Activated CD8-positive, alpha-beta memory T cell treated with anti-CD3 and anti-CD28 coated beads, Interleukin-2, amount 50 U/mL, for 1 hour (primary cell): Measurements from ENCODE around the gene YJU2.
"Not testable (repeated sequence)": the region's sequence is repeated elsewhere in the genome, so short reads cannot be mapped to it uniquely, and the experiment has no call there.

Experiments used
- DNase-seq: peaks from one replicate; pipeline ENCODE4 v3.0.0-alpha.2; 2020; ENCODE audit errors: extremely low read depth

Gene YJU2

DNA sequence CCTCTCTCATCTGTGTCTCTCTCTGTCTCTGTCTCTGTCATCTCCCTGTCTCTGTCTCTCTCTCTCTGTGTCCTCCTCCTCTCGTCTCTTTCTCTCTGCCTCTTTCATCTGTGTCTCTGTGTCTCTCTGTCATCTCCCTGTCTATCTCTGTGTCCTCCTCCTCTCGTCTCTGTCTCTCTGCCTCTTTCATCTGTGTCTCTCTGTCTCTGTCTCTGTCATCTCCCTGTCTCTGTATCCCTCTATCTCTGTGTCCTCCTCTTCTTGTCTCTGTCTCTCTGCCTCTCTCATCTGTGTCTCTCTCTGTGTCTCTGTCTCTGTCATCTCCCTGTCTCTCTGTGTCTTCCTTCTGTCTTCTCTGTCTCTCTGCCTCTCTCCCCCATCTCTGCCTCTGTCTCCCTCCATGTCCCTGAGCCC, 18.1 kb upstream of the YJU2 start:
- DNase-seq, result no peak

DNA sequence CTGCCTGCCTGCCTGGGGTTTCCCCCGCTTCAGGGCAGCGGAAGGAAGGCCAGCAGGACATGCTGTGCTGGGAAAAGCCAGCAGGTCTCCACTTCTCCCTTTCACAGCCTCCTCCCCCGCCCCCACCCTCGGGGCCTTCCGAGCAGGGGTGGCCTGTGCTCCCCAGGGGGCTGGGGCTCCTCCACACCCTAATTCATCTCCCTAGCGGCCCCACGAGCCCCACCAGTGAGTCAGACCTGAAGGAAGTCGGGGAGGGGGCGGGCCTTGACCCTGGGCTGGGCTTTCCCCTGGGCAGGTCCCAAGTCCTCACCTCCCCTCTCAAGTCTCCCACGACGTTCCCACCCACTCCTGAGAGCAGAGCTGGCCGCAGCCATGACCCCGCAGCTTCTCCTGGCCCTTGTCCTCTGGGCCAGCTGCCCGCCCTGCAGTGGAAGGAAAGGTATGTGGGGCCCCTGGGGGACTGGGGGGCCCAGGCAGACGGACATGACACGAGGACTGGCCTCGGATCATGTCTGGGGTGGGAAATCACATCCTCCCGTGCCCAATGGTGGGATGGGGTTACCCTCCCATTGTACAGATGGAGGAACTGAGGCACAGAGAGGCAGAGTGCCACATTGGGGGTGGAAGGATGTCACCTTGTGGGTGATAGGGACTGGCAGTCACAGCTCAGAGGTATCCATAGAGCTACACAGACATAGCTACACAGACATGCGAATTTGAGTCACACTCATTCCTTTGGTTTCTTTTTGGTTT, 17.5 kb upstream of the YJU2 start, which contains the start of gene EBI3:
EBI3 (plus strand) TSS at position 345 of the 753 bp plus-strand sequence; CDS start at position 373, 28 bp downstream.
- no peak for DNase-seq

DNA sequence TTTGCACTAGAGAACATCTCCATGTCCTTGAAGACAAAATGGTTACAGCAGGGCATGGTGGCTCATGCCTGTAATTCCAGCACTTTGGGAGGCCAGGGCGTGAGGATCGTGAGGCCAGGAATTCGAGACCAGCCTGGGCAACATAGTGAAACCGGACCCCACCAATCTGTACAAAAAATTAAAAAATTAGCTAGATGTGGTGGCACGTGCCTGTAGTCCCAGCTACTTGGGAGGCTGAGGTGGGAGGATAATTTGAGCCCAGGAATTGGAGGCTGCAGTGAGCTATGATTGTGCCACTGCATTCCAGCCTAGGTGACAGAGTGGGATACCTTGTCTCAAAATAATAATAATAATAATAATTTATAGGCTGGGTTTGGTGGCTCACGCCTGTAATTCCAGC, 16.6 kb upstream of the YJU2 start:
- DNase-seq, result not testable (repeated sequence)

DNA sequence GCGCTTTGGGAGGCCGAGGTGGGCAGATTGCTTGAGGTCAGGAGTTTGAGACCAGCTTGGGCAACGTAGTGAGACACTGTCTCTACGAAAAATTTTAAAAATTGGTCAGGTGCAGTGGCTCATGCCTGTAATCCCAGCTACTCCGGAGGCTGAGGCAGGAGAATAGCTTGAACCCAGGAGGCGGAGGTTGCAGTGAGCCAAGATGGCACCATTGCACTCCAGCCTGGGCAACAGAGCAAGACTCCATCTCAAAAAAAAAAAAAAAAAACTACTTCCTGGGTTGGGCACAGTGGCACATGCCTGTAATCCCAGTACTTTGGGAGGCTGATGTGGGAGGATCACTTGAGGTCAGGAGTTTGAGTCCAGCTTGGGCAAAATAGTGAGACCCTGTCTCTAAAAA, 15.4 kb upstream of the YJU2 start:
- not testable (repeated sequence) for DNase-seq

DNA sequence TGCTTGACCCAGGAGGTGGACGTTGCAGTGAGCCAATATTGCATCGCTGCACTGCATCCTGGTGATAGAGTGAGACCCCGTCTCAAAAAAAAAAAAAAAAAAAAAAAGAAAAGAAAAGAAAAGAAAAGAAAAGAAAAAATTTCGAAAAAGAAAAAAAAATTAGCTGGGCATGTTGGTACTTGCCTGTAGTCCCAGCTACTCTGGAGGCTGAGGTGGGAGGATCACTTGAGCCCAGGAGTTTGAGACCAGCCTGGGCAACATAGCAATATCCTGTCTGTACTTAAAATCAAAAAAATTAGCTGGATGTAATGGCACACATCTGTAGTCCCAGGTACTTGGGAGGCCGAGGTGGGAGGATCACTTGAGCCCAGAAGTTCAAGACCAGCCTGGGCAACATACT, 14.7 kb upstream of the YJU2 start:
- DNase-seq, result not testable (repeated sequence)

DNA sequence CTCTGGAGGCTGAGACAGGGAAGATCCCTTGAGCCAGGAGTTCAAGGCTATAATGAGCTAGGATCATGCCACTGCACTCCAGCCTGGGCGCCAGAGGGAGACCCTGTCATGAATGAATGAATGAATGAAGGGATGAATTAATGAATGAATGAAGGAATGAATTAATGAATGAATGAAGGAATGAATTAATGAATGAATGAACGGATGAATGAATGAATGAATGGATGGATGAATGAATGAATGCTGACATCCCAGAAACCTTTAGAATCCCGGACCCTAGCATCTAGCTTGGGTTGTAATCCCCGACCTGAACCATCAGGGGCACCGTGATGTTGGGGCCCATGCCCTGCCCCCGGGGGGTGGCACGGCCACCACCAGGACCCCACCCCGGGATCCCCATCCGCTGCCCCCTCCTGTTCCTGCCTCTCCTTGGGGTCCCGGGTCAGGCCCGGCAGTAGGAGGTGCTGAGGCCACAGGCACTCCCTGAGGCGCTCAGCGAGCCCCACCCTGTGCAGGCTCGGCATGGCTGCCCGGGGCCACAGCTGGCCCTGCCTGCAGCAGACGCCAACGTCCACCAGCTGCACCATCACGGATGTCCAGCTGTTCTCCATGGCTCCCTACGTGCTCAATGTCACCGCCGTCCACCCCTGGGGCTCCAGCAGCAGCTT, 14.1 kb upstream of the YJU2 start:
- no peak for DNase-seq

DNA sequence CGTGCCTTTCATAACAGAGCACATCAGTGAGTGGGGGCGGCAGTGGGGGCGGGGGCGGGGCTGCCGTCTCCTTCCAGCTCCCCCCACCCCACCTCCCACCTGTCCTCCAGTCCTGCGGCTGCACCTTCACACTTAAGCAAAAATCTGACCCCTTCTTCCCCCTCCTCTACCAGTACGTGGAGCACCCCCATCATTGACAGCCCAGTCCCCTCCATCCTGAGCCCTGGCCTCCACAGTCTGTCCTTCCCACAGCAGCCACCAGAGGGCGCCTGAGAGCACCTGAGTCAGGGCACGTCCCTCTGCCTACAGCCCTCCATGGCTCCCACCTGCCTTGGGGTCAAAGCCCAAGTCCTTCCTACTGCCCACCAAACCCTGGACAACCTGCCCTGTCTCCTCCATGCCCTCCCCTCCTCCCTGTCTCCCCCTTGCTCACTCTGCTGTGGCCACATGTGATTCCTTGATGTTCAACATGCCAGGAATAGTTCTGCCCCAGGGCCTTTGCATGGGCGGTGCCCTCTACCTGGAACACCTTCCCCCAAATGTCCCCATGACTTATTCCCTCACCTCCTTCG, 13.5 kb upstream of the YJU2 start:
- DNase-seq, result peak; percentile 10

DNA sequence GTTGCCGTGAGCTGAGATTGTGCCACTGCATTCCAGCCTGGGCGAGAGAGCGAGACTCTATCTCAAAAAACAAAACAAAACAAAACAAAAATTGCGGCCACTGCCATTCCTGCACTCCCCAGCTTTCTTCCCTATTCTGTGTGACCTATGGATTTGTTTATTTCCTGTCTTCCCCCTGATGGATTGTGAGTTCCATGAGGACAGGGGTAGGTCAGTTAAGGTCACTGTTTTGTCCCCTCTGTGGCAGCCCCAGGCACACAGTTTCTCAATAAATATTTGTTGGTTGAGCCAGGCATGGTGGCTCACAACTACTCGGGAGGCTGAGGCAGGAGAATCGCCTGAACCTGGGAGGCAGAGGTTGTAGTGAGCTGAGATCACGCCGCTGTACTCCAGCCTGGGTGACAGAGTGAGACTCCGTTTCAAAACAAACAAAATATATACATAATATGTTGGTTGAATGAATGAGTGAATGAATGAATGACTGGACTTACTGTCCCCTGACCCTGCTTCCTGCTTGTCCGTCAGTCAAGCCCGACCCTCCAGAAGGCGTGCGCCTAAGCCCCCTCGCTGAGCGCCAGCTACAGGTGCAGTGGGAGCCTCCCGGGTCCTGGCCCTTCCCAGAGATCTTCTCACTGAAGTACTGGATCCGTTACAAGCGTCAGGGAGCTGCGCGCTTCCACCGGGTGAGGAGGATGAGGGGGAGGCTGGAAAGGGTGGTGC, 12.6 kb upstream of the YJU2 start:
- no peak for DNase-seq

DNA sequence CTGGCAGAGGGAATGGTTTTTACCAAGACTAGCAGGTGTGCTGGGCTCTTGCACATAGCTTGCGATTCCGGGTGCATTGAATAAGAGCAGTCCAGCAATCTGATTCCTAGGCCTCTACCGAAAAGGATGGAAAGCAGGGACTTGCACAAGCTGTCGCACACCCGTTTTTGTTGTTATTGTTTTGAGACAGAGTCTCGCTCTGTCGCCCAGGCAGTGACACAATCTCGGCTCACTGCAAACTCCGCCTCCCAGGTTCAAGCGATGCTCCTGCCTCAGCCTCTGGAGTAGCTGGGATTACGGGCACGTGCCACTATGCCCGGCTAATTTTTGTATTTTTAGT, 12.0 kb upstream of the YJU2 start:
- no peak for DNase-seq

DNA sequence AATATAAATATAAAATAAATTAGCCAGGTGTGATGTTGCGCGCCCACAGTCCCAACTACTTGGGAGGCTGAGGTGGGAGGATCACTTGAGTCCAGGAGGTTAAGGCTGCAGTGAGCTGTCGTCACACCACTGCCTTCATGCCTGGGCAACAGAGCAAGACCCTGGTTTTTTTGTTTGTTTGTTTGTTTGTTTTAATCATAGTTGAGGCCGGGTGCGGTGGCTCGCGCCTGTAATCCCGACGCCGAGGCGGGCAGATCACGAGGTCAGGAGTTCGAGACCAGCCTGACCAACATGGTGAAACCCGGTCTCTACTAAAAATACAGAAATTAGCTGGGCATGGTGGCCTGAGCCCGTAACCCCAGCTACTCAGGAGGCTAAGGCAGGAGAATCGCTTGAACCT, 9.4 kb upstream of the YJU2 start:
- DNase-seq, result not testable (repeated sequence)

DNA sequence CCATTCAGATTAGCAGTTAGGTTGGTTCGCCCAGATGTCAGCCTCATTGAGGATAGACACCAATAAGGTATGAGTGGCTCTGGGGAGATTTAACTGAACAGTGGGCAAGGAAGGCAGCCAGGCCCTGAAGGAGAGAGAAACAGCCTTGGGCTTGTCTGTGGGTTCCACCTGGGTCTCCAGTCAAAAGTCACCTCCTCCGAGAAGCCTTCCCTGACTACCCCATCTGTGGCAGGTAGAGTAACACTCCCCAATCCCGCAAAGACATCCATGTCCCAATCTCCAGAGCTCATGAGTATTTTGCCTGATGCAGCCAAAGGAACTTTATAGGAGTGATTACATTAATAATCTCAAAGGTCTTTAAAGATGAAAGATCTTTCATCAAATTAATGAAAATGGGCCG, 8.0 kb upstream of the YJU2 start:
- DNase-seq, result no peak

DNA sequence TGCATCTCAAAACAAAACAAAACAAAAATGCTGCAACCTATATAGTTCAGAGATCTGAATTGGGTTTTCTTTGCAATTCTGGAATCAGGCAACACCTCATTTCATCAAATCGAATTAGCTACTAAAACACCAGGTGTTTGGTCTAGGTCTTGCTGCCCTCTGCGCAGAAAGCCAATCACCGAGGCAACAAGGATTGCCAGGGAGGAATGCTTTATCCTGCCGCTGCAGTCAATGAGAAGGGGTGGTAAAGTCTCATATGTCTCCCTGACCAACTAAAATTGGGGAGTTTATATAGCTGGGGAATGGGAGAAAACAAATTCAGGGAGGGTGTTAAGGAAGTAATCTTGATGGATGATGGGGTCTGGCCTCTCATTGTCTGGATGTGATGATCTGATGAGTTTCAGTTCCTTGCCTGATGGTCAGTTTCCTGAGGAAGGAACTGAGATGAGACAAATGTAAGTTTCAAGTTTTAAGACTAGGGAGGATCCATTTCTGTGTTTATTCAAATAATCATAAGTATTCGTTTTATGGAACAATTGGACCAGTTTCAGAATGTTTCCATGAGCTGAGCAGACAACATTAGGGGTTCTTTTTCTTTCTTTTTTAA, 5.0 kb upstream of the YJU2 start:
- no peak for DNase-seq

DNA sequence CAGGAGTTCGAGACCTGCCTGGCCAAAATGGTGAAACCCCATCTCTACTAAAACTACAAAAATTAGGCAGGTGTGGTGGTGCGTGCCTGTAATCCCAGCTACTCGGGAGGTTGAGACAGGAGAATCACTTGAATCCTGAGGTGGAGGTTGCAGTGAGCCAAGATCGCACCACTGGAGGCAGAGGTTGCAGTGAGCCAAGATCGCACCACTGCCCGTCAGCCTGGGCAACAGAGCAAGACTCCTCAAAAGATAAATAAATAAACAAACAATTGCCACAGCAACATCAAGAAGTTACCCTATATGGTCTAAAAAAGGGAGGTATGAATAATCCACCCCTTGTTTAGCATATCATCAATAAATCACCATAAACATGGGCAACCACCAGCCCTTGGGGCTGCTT, 942 bp upstream of the YJU2 start:
- DNase-seq, result not testable (repeated sequence)

DNA sequence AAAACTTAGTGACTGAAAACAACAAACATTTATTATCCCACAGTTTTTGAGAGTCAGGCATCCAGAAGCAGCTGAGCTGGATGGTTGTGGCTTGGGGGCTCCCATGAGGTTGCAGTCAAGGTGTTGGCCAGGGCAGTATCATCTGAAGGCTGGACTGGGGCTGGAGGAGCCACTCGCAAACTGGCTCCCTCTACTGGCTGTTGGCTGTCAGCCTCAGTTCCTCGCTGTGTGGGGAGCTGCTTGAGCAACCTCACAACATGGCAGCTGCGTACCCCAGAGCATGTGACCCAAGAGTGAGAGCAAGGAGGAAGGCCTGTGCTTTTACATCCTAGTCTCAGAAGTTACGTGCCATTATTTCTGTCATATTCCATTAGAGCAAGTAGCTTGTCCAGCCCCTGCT, 9.7 kb downstream of the YJU2 start:
- DNase-seq, result no peak

DNA sequence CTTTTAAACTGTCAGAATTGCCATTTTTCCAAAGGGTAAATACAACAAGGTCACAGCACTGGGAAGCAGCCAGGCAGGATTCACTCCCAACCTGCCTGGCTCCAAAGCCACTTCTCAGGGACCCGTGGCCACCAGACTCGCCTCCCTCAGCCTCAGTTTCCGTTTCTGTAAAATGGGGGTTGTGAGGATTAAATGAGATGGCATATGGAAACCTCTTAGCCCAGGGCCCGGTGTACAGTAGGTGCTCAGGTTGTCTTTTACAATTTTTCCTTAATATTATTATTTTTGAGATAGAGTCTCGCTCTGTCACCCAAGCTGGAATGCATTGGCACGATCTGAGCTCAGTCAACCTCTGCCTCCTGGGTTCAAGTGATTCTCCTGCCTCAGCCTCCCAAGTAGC, 10.1 kb downstream of the YJU2 start:
- no peak for DNase-seq

DNA sequence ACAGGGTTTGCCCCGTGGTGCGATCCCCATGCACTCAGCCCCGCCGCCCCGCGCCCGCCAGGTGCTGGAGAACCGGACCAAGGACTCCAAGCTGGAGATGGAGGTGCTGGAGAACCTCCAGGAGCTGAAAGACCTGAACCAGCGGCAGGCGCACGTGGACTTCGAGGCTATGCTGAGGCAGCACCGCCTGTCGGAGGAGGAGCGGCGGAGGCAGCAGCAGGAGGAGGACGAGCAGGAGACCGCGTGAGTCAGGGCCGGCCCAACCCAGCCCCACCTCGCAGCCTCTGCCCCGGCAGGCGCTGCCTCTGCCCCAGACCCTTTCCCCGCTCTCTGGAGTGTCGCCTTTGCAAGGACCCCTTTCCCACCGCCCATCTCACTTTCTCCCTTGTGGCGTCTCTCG, 11.3 kb downstream of the YJU2 start:
- DNase-seq, result no peak

DNA sequence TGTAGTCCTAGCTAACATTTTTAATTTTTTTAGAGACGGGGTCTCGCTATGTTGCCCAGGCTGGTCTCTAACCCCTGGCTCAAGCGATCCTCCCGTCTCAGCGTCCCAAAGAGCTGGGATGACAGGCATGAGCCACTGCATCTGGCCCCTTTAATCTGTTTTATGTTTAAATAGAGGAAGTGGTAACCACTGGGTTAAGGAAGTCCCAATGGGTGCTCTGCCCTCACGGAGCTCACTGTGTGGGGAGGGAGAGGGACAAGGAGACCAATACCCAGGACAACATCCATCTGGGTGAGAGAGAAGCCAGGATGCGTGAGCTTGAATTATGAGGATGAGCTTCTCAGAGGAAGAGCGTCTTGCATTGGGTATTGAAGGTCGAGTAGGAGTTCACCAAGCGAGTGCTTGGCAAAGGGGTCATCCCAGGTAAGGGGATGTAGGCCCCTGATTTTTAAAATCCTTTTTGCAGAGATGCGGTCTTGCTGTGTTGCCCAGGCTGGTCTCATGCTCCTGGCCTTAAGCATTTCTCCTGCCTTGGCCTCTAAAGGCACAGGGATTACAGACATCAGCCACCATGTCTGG, 13.8 kb downstream of the YJU2 start:
- DNase-seq, result no peak

DNA sequence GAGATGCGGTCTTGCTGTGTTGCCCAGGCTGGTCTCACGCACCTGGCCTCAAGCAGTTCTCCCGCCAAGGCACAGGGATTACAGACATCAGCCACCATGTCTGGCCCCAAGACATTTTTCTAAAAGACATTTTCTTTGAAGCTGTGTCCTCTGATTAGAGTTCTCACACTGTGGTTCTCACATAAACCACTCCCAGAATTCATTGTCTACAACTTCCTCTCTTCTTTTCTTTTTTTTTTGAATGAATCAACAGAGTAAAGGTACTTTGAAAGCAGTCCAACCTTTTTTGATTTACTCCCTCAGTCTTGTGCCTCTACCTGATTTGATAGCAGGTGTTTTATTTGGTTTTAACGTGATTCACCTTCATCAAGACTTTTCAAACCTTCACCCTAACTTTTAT, 17.9 kb downstream of the YJU2 start:
- DNase-seq, result no peak

DNA sequence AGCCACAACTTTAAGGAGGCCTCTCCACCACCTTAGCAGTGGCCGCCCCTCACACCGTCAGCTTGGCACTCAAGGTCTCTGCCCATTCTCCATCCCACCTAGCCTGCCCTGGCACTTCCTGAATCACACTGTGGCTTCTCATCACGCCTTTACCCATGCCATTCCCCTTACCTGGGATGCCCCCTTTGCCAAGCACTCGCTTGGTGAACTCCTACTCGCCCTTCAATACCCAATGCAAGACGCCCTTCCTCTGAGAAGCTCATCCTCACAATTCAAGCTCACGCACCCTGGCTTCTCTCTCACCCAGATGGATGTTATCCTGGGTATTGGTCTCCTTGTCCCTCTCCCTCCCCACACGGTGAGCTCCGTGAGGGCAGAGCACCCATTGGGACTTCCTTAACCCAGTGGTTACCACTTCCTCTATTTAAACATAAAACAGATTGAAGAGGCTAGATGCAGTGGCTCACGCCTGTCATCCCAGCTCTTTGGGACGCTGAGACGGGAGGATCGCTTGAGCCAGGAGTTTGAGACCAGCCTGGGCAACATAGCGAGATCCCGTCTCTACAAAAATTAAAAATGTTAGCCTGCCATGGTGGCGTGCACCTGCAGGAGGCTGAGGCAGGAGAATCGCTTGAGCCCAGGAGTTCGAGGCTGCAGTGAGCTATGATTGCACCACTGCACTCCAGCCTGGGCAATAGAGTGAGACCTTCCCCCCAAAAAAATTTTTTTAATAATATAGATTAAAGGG, 19.5 kb downstream of the YJU2 start:
- no peak for DNase-seq

DNA sequence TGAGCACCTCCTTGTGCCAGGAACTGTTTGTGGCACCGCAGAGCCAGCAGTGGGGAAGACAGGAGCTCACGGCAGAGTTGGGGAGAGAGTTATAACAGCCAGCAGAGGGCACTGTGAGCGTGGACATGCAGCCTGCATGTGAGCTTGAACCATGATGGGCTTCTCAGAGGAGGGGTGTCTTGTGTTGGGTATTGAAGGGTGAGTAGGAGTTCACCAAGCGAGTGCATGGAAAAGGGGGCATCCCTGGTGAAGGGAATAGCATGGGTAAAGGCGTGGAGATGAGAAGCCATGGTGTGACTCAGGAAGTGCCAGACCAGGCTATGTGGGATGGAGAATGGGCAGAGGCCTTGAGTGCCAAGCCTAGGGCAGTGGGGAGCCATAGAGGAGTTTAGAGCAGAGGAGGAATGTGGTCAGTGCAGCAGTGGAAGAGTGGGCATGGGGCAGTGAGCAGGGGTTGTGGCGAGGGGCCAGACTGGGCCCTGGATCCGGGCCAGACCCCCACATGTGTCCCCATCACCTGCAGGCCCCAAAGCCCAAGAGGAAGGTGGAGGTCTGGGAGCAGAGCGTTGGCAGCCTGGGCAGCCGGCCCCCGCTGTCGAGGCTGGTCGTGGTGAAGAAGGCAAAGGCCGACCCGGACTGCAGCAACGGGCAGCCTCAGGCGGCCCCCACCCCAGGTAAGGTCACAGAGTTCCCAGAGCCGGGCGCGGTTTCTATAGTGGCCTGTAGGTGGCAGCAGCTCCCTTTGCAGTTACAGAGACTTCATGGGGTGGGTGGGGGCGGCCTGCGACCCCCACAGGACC, 20.4 kb downstream of the YJU2 start:
- DNase-seq, result peak; percentile 13
